DOHH2 (cell line): ENCODE results near the gene LSM14B.

Experiments
- H3F3A ChIP-seq: fragments of 200-600 bp; sonication (generic), shearing (Covaris generic); 2 replicates; pipeline ENCODE4 v1.6.0; 2016; ENCODE audit warnings: antibody characterized with exemption, mild to moderate bottlenecking; ENCODE audit not compliant: control insufficient read depth, insufficient read depth
- H3K27ac ChIP-seq: fragments of 200-600 bp; sonication (generic); 2 replicates; pipeline ENCODE4 v1.5.1; 2014; ENCODE audit warnings: low read depth, mild to moderate bottlenecking, low read length, moderate library complexity
- H3K27me3 ChIP-seq: fragments of 200-600 bp; sonication (generic); 2 replicates; pipeline ENCODE4 v1.6.1; 2014; ENCODE audit warnings: mild to moderate bottlenecking, low read length, mixed read lengths; ENCODE audit not compliant: control insufficient read depth
- H3K36me3 ChIP-seq: fragments of 200-600 bp; sonication (generic); 2 replicates; pipeline ENCODE4 v1.6.1; 2014; ENCODE audit warnings: mild to moderate bottlenecking, low read length, moderate library complexity, mixed read lengths; ENCODE audit not compliant: control insufficient read depth
- H3K4me1 ChIP-seq: fragments of 200-600 bp; sonication (generic); 2 replicates; pipeline ENCODE4 v1.6.1; 2014; ENCODE audit warnings: mild to moderate bottlenecking, low read length, mixed read lengths; ENCODE audit not compliant: control insufficient read depth
- H3K4me2 ChIP-seq: fragments of 200-600 bp; sonication (generic); 2 replicates; pipeline ENCODE4 v1.6.0; 2014; ENCODE audit warnings: mild to moderate bottlenecking, low read length, moderate library complexity
- H3K4me3 ChIP-seq: fragments of 200-600 bp; sonication (generic); 2 replicates; pipeline ENCODE4 v1.5.1; 2014; ENCODE audit warnings: mild to moderate bottlenecking, low read length, mixed read lengths
- H3K79me2 ChIP-seq: fragments of 200-600 bp; sonication (generic); 2 replicates; pipeline ENCODE4 v1.6.1; 2014; ENCODE audit warnings: mild to moderate bottlenecking, low read length, mixed read lengths; ENCODE audit not compliant: control insufficient read depth
- H3K9me2 ChIP-seq: fragments of 200-600 bp; sonication (generic); replicated peaks from 2 replicates; pipeline ENCODE4 v1.6.1; 2014; ENCODE audit warnings: mild to moderate bottlenecking, low read length, mixed read lengths; ENCODE audit not compliant: control insufficient read depth
- H3K9me3 ChIP-seq: fragments of 200-600 bp; sonication (generic); 2 replicates; pipeline ENCODE4 v1.6.1; 2014; ENCODE audit warnings: antibody characterized with exemption, low read length, mixed read lengths; ENCODE audit not compliant: control insufficient read depth, insufficient read depth
- H4K20me1 ChIP-seq: fragments of 200-600 bp; sonication (generic); 2 replicates; pipeline ENCODE4 v1.6.0; 2014; ENCODE audit warnings: low read depth, mild to moderate bottlenecking, antibody characterized with exemption, low read length, moderate library complexity; ENCODE audit not compliant: control insufficient read depth, insufficient read depth
- CTCF ChIP-seq: fragments of 200-600 bp; sonication (generic); IDR thresholded peaks from one replicate; pipeline ENCODE4 v1.5.1; 2014; ENCODE audit warnings: antibody characterized with exemption, mild to moderate bottlenecking, low read depth, low read length; ENCODE audit not compliant: poor library complexity, severe bottlenecking
- EZH2phosphoT487 ChIP-seq: fragments of 200-600 bp; sonication (generic); IDR thresholded peaks from 2 replicates; pipeline ENCODE4 v1.6.1; 2017; ENCODE audit warnings: borderline replicate concordance, mild to moderate bottlenecking, antibody characterized with exemption, low read length, moderate library complexity, mixed read lengths

The LSM14B gene

GRCh38 chr20:62137478-62138203, 15.4 kb downstream of the LSM14B start:
- H3K27ac ChIP-seq, result no peak overlapping the region
- H3K79me2 ChIP-seq, result peaks cover 63% of the 10 kb centered on the region
- no peak overlapping the region for H3K4me3 ChIP-seq
- peaks cover 30% of the 10 kb centered on the region for H4K20me1 ChIP-seq
- peaks cover 30% of the 10 kb centered on the region for H3F3A ChIP-seq
- TF ChIP-seq EZH2phosphoT487 (no peak), CTCF (no peak)
- H3K9me2 ChIP-seq, result no peaks in the 10 kb centered on the region
- peaks cover 98% of the 10 kb centered on the region for H3K36me3 ChIP-seq
- no peak overlapping the region for H3K4me2 ChIP-seq
- H3K27me3 ChIP-seq, result no peaks in the 10 kb centered on the region
- H3K4me1 ChIP-seq, result peaks cover 20% of the 10 kb centered on the region
- H3K9me3 ChIP-seq, result no peaks in the 10 kb centered on the region

GRCh38 chr20:62138204-62138543, 15.9 kb downstream of the LSM14B start:
- no peak overlapping the region for H3K27ac ChIP-seq
- no peaks in the 10 kb centered on the region for H3K9me3 ChIP-seq
- peaks cover 92% of the 10 kb centered on the region for H3K36me3 ChIP-seq
- no peak overlapping the region for H3K4me3 ChIP-seq
- H3K4me2 ChIP-seq, result no peak overlapping the region
- H3K79me2 ChIP-seq, result peaks cover 68% of the 10 kb centered on the region
- peaks cover 30% of the 10 kb centered on the region for H4K20me1 ChIP-seq
- no peak for TF ChIP-seq EZH2phosphoT487
- no peak for TF ChIP-seq CTCF
- H3K27me3 ChIP-seq, result no peaks in the 10 kb centered on the region
- peaks cover 30% of the 10 kb centered on the region for H3F3A ChIP-seq
- peaks cover 20% of the 10 kb centered on the region for H3K4me1 ChIP-seq
- no peaks in the 10 kb centered on the region for H3K9me2 ChIP-seq

- Histone ChIP-seq H3K4me1 (peaks cover 20% of the 10 kb centered on the region), H3F3A (peaks cover 30% of the 10 kb centered on the region), H3K9me2 (no peaks in the 10 kb centered on the region), H3K36me3 (peaks cover 85% of the 10 kb centered on the region), H3K9me3 (no peaks in the 10 kb centered on the region), H3K79me2 (peaks cover 68% of the 10 kb centered on the region), H3K27ac (no peak overlapping the region), H4K20me1 (peaks cover 30% of the 10 kb centered on the region), H3K4me3 (no peak overlapping the region), H3K4me2 (no peak overlapping the region), H3K27me3 (no peaks in the 10 kb centered on the region)
- TF ChIP-seq CTCF (no peak), EZH2phosphoT487 (no peak)
Measured at GRCh38 chr20:62138912-62139311, 16.6 kb downstream of the LSM14B start.
